K562 (cell line): ENCODE measurements around the gene ZKSCAN4. TPM values are rescaled to one million over a fixed set of nuclear protein-coding genes. Genes with fewer than 3 reads are reported as not detected.

Experiments used
- DNMT1 ChIP-seq: fragments of 450-650 bp; IDR thresholded peaks from 2 replicates; pipeline ENCODE4 v1.6.1; 2016; ENCODE audit warnings: antibody characterized with exemption, mild to moderate bottlenecking
- FOXP1 ChIP-seq: sonication (generic); formaldehyde crosslinking; IDR thresholded peaks from 2 replicates; pipeline ENCODE4 v1.8.0; 2022; ENCODE audit warnings: mild to moderate bottlenecking, missing genetic modification reagents
- MTF1 ChIP-seq: fragments of 250-450 bp; sonication (Bioruptor Pico); IDR thresholded peaks from 2 replicates; pipeline ENCODE4 v1.9.0; 2021; ENCODE audit warnings: moderate library complexity, mild to moderate bottlenecking, inconsistent platforms, borderline replicate concordance
- NR1H2 ChIP-seq: sonication (generic); formaldehyde crosslinking; IDR thresholded peaks from 2 replicates; pipeline ENCODE4 v1.4.0; 2020; ENCODE audit warnings: mild to moderate bottlenecking, missing genetic modification reagents
- PBX2 ChIP-seq, 2 experiments: IDR thresholded peaks in 1 of 2; conservative IDR thresholded peaks in 1 of 2; 2 replicates each; pipeline ENCODE4 v1.6.1; 2016; ENCODE audit warnings: low read depth in 2 of 2, mild to moderate bottlenecking in 1 of 2, missing compliant biosample characterization in 1 of 2, missing genetic modification characterization in 1 of 2, moderate library complexity in 1 of 2
- POLR2A ChIP-seq: fragments of 450-650 bp; conservative IDR thresholded peaks from 2 replicates; pipeline ENCODE4 v1.6.1; 2016
- POLR2AphosphoS2 ChIP-seq: IDR thresholded peaks from 2 replicates; pipeline ENCODE4 v1.6.1; 2012; ENCODE audit warnings: low read length, improper control_type of control experiment
- SETDB1 ChIP-seq: IDR thresholded peaks from one replicate; pipeline ENCODE4 v1.6.1; 2012; ENCODE audit warnings: low read length, control low read depth, inconsistent platforms
- SMARCA5 ChIP-seq: fragments of 450-650 bp; IDR thresholded peaks from 2 replicates; pipeline ENCODE4 v1.6.1; 2016
- ZNF133 ChIP-seq: fragments of 250-450 bp; sonication (Bioruptor Pico); IDR thresholded peaks from 2 replicates; pipeline ENCODE4 v1.4.0; 2020; ENCODE audit warnings: mild to moderate bottlenecking
- ZNF75A ChIP-seq: fragments of 450-650 bp; formaldehyde crosslinking; IDR thresholded peaks from 2 replicates; pipeline ENCODE4 v1.4.0; 2020; ENCODE audit warnings: mild to moderate bottlenecking
- polyA plus RNA-seq, 8 experiments: library from polyadenylated mRNA; depleted of rRNA in 4 of 8; stranded (reverse) in 5 of 8; unstranded in 3 of 8; fragments of >200 nt; fragmentation: Nextera tagmentation in 2 of 8; fragmentation: Illumina TruSeq in 1 of 8; extraction: Ambion mirVana in 2 of 8; extraction: Trizol in 1 of 8; gene quantifications; 2 replicates each; pipeline versions ENCODE4 v1.2.1 to v1.2.3, GENCODE V29; 2011 to 2014; ENCODE audit warnings: inconsistent platforms in 1 of 8, missing spikeins in 1 of 8
- total RNA-seq, 7 experiments: library from RNA; depleted of rRNA in 6 of 7; stranded (reverse); fragments of >200 nt in 6 of 7; fragmentation: Illumina TruSeq in 2 of 7; extraction: Trizol in 2 of 7; gene quantifications; 2 replicates each; pipeline versions ENCODE4 v1.2.1 to v1.2.3, GENCODE V29; 2011 to 2021; ENCODE audit warnings: low replicate concordance in 1 of 7
- TF ChIP-seq, protein P1 (sequence below): fragments of 450-650 bp; IDR thresholded peaks from 2 replicates; pipeline ENCODE4 v1.6.1; 2017; ENCODE audit warnings: antibody characterized with exemption, mild to moderate bottlenecking
- TF ChIP-seq, protein P2 (sequence below): sonication (generic); formaldehyde crosslinking; IDR thresholded peaks from 2 replicates; pipeline ENCODE4 v1.9.0; 2022; ENCODE audit warnings: mild to moderate bottlenecking, missing genetic modification reagents
- TF ChIP-seq, protein P3 (sequence below): sonication (generic); formaldehyde crosslinking; IDR thresholded peaks from 2 replicates; pipeline ENCODE4 v1.8.0; 2023; ENCODE audit warnings: missing genetic modification reagents, mild to moderate bottlenecking, borderline replicate concordance

ZKSCAN4 gene
- total and polyA plus RNA-seq, 9 of the 15 experiments (the other 6 are each of a cell fraction or from before 2014, with no cell fraction given), result 1.2 to 5.3 (median 4.7) TPM

GRCh38 chr6:28252009-28252975 is at the start of gene ZKSCAN4 (continued):
- TF ChIP-seq SETDB1, result no peak
- TF ChIP-seq, protein P1, sequence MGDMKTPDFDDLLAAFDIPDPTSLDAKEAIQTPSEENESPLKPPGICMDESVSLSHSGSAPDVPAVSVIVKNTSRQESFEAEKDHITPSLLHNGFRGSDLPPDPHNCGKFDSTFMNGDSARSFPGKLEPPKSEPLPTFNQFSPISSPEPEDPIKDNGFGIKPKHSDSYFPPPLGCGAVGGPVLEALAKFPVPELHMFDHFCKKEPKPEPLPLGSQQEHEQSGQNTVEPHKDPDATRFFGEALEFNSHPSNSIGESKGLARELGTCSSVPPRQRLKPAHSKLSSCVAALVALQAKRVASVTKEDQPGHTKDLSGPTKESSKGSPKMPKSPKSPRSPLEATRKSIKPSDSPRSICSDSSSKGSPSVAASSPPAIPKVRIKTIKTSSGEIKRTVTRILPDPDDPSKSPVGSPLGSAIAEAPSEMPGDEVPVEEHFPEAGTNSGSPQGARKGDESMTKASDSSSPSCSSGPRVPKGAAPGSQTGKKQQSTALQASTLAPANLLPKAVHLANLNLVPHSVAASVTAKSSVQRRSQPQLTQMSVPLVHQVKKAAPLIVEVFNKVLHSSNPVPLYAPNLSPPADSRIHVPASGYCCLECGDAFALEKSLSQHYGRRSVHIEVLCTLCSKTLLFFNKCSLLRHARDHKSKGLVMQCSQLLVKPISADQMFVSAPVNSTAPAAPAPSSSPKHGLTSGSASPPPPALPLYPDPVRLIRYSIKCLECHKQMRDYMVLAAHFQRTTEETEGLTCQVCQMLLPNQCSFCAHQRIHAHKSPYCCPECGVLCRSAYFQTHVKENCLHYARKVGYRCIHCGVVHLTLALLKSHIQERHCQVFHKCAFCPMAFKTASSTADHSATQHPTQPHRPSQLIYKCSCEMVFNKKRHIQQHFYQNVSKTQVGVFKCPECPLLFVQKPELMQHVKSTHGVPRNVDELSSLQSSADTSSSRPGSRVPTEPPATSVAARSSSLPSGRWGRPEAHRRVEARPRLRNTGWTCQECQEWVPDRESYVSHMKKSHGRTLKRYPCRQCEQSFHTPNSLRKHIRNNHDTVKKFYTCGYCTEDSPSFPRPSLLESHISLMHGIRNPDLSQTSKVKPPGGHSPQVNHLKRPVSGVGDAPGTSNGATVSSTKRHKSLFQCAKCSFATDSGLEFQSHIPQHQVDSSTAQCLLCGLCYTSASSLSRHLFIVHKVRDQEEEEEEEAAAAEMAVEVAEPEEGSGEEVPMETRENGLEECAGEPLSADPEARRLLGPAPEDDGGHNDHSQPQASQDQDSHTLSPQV, result peak; percentile 34; the same call in 1 of the 2 replicates
- no peak for TF ChIP-seq MTF1 (CRISPR knock-in tag)
- TF ChIP-seq SMARCA5, result peak; percentile 47; the same call in 1 of the 2 replicates
- TF ChIP-seq DNMT1, result no peak
- no peak for TF ChIP-seq POLR2AphosphoS2
- TF ChIP-seq PBX2 (CRISPR knock-in tag; IDR thresholded peaks at IDR 0.05; ENCODE audit: low read depth), result no peak
- TF ChIP-seq PBX2 (tag; conservative IDR thresholded peaks at IDR 0.05; ENCODE audit: low read depth), result no peak
- peak; percentile 50; the same call in 1 of the 2 replicates for TF ChIP-seq FOXP1 (CRISPR knock-in tag)
- no peak for TF ChIP-seq ZNF133
- TF ChIP-seq NR1H2 (CRISPR knock-in tag), result peak; percentile 29; the same call in 1 of the 2 replicates
- TF ChIP-seq, protein P2, sequence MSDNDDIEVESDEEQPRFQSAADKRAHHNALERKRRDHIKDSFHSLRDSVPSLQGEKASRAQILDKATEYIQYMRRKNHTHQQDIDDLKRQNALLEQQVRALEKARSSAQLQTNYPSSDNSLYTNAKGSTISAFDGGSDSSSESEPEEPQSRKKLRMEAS (CRISPR knock-in tag), result no peak
- TF ChIP-seq ZNF75A (CRISPR knock-in tag), result no peak
- TF ChIP-seq, protein P3, sequence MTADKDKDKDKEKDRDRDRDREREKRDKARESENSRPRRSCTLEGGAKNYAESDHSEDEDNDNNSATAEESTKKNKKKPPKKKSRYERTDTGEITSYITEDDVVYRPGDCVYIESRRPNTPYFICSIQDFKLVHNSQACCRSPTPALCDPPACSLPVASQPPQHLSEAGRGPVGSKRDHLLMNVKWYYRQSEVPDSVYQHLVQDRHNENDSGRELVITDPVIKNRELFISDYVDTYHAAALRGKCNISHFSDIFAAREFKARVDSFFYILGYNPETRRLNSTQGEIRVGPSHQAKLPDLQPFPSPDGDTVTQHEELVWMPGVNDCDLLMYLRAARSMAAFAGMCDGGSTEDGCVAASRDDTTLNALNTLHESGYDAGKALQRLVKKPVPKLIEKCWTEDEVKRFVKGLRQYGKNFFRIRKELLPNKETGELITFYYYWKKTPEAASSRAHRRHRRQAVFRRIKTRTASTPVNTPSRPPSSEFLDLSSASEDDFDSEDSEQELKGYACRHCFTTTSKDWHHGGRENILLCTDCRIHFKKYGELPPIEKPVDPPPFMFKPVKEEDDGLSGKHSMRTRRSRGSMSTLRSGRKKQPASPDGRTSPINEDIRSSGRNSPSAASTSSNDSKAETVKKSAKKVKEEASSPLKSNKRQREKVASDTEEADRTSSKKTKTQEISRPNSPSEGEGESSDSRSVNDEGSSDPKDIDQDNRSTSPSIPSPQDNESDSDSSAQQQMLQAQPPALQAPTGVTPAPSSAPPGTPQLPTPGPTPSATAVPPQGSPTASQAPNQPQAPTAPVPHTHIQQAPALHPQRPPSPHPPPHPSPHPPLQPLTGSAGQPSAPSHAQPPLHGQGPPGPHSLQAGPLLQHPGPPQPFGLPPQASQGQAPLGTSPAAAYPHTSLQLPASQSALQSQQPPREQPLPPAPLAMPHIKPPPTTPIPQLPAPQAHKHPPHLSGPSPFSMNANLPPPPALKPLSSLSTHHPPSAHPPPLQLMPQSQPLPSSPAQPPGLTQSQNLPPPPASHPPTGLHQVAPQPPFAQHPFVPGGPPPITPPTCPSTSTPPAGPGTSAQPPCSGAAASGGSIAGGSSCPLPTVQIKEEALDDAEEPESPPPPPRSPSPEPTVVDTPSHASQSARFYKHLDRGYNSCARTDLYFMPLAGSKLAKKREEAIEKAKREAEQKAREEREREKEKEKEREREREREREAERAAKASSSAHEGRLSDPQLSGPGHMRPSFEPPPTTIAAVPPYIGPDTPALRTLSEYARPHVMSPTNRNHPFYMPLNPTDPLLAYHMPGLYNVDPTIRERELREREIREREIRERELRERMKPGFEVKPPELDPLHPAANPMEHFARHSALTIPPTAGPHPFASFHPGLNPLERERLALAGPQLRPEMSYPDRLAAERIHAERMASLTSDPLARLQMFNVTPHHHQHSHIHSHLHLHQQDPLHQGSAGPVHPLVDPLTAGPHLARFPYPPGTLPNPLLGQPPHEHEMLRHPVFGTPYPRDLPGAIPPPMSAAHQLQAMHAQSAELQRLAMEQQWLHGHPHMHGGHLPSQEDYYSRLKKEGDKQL (CRISPR knock-in tag), result no peak
- TF ChIP-seq POLR2A, result peak; percentile 75
